Gastrocnemius medialis (tissue), 4 donors: ENCODE results near the gene HDAC7.

Experiments used
- POLR2A ChIP-seq, 2 donors: fragments of 450-650 bp; IDR thresholded peaks; one replicate each; pipeline ENCODE4 v1.6.1; 2017; ENCODE audit warnings: antibody characterized with exemption in 2 of 2, mild to moderate bottlenecking in 2 of 2, moderate library complexity in 2 of 2
- TF ChIP-seq, protein P1 (sequence below), 5 experiments: fragments of 450-650 bp in 3 of 5; fragments of 200-600 bp in 2 of 5; sonication (generic) in 2 of 5; IDR thresholded peaks in 4 of 5; conservative IDR thresholded peaks in 1 of 5; 1 replicate in 4 of 5; 2 replicates in 1 of 5; pipeline ENCODE4 v1.5.1; 2016 to 2019; ENCODE audit warnings: antibody characterized with exemption in 5 of 5, mild to moderate bottlenecking in 3 of 5, moderate library complexity in 3 of 5

- TF ChIP-seq, protein P1, sequence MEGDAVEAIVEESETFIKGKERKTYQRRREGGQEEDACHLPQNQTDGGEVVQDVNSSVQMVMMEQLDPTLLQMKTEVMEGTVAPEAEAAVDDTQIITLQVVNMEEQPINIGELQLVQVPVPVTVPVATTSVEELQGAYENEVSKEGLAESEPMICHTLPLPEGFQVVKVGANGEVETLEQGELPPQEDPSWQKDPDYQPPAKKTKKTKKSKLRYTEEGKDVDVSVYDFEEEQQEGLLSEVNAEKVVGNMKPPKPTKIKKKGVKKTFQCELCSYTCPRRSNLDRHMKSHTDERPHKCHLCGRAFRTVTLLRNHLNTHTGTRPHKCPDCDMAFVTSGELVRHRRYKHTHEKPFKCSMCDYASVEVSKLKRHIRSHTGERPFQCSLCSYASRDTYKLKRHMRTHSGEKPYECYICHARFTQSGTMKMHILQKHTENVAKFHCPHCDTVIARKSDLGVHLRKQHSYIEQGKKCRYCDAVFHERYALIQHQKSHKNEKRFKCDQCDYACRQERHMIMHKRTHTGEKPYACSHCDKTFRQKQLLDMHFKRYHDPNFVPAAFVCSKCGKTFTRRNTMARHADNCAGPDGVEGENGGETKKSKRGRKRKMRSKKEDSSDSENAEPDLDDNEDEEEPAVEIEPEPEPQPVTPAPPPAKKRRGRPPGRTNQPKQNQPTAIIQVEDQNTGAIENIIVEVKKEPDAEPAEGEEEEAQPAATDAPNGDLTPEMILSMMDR (IDR thresholded peaks at IDR 0.05 in 4 of 5, conservative IDR thresholded peaks at IDR 0.05 in 1 of 5) = no peak
- no peak for TF ChIP-seq POLR2A (IDR thresholded peaks at IDR 0.05)
Observed at GRCh38 chr12:47814539-47815170, 5.0 kb downstream of the HDAC7 start.
